ENCODE results near the gene TRPM4.
"Not testable (repeated sequence)": the region's sequence is repeated elsewhere in the genome, so short reads cannot be mapped to it uniquely, and the experiment has no call there.

The TRPM4 gene

DNA sequence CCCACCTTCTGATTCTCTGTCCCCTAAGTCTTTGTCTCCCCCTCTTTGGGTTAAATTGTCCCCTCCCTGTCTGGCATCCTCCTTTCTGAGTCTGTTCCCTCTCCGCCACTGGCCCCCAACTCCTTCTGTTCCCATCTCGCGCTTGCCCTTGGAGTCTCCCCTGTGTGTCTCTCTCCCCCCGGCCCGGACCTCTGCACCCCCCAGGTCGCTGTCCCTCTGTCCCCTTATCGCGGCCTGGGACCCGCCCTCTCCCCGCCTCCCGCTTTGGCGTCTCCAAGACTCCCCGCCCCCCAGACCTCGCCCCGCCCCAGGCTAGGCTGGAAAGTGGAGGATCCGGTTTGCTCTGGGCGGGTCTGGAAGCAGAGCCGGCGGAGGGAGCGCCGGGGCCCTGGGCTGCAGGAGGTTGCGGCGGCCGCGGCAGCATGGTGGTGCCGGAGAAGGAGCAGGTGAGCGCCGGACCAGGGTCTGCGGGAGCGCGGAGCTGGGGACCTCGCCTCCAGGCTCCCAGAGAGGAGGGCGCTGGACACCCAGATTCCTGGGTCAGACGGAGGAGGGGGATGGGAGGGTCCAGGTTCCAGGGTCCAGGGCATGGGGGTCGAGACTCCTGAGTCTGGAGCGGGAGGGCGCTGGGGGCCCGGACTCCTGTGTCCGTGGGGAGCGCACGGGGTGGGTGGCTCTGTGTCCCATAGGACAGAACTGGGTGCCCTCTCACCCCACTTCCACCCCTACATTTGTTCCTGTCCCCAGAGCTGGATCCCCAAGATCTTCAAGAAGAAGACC lies at the start of gene TRPM4:
TSS of gene TRPM4 (plus strand) at position 348 of the 780 bp plus-strand sequence. CDS start at position 423, 75 bp downstream.
- DNase-seq: peak; percentile 51

DNA sequence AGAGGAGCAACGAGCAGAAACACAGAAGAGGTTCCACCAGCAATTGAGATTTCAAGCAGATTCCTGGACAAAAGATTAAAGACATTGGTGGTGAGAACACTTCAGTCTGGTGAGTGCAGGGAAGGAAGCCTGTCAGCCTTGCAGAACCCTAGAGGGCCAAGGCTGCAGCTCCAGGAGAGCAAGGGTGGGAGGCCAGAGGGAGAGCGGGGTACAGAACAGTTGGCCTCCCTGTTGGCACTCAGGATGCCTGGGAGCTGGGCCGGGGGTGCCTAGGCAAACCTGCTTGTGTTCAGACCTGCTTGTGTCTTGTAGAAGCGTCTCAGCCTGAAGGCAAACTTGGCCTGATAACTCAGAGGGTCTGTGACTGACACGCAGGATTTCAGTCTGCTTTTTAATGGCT lies 48.5 kb upstream of the TRPM4 start:
- no peak for DNase-seq

DNA sequence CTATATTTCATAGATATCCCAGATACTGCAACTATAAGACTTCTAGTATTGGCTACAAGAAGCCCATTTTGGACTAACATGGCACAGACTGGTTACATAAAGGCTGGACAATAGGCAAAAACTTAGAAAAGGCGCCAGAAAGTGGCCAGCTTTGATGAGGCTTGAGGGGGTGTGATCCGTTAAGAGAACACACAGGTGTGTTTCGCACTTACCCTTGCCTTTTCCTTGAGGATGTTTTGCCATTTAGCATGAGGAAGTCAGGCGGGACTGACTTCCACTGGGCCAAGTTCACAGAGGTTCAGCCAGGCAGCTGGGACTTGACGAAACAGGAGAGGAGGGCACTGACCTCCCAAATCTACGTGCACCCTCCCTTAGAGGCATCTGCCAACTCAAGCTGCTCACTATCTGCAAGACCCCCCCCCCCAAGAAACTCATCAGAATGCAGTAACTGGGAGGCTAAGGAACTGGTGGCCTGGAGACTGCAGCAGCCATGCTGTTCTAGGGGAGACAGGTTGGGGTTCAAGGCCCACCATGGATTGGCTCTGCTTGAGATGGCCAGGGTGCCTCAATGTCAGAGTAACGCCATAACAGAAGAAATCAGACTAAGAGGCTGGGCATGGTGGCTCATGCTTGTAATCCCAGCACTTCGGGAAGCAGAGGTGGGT lies 47.9 kb upstream of the TRPM4 start:
- DNase-seq: no peak

DNA sequence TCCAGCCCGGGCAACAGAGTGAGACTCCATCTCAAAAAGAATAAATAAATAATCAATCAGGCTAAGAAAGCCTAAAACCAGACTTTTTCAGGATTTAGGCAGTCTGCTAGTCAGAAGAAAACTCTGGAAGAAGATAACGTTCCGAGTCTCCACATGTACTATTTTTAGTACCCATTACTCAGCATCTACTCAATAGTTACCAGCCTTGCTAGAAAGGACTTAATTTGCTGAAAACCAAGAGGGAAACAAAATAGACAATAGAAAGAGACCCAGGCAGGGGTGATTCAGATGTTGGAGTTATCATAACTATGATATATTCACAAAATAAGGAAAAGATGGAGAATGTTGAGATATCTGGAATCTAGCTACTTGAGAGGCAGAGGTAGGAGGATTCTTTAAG lies 47.0 kb upstream of the TRPM4 start:
- DNase-seq: no peak

DNA sequence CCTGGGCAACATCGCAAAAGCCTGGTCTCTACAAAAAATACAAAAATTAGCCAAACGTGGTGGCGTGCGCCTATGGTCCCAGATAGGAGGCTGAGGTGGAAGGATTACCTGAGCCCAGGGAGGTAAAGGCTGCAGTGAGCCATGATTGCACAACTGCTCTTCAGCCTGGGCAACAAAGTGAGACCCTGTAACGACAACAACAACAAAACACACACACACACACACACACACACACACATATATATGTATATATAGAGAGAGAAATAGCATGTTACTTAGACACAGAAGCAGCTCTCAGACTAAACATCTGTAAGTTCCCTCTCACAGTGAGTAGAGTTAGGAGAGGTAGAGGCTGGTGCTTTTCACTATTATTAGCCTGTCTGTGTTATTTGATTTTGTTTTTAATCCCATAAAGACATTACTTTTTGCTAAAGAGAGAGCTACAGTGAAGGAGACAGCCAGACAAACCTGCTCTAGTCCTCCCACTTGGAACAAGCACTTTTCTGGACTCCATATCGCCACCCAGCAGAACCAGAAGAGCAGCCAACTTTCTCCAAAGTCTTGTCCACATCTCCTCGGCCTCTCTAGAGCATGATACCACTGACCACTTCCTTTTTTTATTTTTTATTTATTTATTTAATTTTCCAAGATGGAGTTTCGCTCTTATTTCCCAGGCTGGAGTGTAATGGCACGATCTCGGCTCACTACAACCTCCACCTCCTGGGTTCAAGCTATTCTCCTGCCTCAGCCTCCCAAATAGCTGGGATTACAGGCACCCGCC lies 46.2 kb upstream of the TRPM4 start:
- DNase-seq: no peak

DNA sequence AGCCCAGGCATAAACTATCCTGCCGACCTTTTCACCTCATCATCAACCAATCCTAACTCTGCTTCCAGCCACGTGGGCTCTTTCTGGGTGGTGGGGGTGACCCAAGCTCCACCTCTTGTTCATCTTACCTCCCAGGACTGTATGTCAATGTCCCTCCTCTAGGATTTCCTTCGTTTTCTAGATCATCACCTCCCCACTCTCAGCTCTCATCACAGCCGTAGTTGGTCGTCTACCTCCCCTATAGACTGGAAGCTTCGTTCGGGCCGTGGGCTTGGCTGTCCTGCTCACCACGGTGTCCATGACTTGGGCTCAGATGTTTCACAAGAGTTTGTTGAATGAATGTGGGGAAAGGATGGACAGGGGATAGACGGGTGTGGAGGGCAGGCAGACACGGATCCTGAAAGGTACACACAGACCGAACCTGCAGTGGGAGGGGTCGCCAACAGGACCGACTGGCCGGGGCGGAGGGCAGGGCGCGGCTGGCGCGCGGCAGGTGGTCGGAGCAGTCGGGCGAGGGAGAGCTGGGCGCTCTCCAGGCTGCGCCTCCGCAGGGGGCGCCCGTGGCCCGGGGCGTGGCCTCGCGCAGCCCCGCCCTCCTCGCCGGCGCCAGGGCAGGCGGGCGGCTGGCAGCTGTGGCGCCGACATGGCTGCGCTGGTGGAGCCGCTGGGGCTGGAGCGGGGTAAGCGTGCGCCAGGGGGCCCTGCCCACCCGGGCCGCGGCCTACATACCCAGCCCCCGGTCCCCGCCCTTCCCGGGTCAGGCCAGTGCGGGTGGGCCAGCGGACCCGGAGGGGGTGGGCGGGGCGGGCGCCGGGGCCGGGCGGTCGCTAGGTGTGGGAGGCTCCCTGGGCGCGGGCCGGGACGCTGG lies 43.6 kb upstream of the TRPM4 start, which contains the start of gene LIN7B:
TSS of gene LIN7B (plus strand) at position 609 of the 868 bp plus-strand sequence. CDS start at position 644, 35 bp downstream.
- peak; percentile 80 for DNase-seq

DNA sequence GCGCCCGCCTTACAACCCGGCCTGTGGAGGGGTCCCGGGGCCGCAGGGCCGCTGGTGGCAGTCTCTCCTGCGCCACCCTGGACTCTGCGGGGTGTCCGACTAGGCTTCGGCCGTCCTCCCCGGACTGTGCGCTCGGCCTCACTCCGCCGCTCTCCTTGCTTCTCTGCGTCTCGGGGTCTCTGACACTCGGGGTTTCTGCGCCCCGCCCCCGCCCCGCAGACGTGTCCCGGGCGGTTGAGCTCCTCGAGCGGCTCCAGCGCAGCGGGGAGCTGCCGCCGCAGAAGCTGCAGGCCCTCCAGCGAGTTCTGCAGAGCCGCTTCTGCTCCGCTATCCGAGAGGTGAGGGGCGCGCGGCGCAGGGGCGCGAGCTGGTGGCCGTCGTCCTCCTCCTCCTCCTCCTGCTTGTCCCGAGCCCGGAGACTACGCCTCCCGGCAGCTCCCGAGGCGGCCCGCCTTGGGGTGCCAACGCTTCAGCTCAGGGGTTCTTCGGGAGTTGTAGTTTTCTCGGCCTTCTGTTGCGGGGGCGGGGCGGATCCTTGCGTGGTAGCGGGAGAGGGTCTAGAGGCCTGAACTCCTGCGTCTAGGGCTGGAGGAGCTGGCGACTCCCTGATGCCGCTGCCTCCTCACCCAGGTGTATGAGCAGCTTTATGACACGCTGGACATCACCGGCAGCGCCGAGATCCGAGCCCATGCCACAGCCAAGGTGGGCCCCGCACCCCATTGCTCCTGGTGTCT lies 42.8 kb upstream of the TRPM4 start:
- peak; percentile 71 for DNase-seq

DNA sequence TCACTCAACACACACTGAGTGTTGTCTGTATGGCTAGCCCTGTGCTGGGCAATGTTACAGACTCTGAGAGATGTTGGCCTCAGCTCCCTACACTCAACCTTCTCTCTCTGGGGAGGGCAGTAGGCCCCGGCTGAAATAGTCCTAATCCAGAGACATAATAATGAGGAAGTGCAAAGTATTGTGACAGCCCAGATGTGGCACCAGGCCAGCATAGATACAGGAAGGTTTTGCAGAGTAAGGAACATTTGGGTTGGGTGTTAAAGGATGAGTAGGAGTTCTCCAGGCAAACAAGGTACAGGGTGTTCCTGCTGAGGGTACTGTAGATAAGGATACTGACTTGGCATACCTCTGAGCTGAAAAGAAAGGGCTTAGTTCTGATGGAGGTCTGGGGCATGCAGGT lies 41.0 kb upstream of the TRPM4 start:
- DNase-seq: no peak

DNA sequence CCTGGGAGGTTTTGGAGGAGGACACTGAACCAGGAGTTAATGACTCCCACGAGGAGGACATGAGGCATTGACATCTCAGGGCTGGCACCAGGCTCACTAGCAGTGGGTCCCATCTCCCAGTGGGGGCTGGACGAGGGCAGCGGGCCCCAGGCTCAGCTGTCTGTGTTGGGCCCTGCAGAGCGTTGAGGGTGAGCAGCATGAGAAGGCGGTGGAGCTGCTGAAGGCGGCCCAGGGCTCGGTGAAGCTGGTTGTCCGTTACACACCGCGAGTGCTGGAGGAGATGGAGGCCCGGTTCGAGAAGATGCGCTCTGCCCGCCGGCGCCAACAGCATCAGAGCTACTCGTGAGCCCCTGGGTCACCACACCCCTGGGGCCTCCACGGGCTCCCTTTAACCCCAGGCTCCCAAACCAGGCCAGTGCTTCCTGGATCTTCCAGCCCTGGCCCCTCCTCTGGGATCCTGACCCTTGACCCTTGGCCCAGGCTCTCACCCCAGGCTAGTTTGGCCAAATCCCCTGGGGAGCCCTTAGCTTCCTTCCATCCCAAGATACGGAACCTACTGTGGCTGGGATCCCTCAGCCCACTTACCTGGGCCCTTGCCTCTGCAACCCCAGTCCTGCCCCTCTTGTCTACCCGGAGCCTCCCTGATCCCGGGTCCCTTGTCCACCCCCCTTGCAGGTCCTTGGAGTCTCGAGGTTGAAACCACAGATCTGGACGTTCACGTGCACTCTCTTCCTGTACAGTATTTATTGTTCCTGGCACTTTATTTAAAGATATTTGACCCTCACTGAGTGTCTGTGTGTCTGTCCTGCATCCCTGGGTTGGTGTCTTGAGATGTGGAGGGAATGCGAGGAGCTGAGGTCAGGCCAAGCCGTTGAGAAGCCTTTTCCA lies 39.7 kb upstream of the TRPM4 start:
- DNase-seq: no peak

DNA sequence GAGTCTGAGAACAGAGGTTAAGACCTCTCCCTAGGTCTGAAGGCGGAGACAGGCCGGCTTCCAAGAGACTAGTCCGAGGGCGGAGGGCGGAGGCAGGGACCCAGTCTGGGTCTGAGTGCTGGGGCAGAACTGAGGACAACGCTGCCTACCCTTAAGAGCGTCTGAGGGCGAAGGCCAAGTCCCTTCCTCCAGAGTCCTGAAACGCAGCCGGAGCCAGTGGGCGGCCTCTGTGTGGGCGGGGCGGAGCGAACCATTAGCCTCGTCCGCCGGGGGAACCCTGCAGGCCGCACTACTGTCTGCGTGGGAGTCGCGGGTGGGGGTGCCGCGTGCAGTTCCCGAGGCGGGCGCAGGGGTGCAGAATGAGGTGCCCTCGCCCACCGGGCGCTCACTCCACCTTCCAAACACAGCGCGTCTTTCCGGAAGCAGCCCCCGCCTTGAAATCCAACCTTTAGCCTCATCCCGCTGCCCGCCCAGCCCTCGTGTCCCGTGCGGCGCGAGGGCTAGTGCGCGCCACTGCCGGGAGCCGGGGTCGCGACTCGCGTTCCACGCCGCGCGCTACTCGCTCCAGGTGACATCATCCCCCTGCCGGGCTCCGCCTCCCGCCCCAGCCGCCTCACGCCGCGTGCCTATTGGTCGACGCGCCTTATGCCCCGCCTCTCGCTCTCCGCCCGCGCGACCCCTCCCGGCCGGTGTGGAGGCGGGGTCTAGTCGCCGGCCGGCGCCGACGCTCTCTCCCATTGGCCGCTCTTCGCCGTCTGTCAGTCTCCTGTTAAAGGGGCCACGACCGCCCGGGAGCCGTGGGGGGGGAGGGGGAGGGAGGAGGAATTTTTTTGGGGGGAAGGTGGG lies 38.8 kb upstream of the TRPM4 start, which contains the start of gene C19orf73:
TSS of gene C19orf73 (minus strand) at position 579 of the 846 bp plus-strand sequence. CDS start at position 458, 121 bp downstream.
- peak; percentile 98 for DNase-seq

DNA sequence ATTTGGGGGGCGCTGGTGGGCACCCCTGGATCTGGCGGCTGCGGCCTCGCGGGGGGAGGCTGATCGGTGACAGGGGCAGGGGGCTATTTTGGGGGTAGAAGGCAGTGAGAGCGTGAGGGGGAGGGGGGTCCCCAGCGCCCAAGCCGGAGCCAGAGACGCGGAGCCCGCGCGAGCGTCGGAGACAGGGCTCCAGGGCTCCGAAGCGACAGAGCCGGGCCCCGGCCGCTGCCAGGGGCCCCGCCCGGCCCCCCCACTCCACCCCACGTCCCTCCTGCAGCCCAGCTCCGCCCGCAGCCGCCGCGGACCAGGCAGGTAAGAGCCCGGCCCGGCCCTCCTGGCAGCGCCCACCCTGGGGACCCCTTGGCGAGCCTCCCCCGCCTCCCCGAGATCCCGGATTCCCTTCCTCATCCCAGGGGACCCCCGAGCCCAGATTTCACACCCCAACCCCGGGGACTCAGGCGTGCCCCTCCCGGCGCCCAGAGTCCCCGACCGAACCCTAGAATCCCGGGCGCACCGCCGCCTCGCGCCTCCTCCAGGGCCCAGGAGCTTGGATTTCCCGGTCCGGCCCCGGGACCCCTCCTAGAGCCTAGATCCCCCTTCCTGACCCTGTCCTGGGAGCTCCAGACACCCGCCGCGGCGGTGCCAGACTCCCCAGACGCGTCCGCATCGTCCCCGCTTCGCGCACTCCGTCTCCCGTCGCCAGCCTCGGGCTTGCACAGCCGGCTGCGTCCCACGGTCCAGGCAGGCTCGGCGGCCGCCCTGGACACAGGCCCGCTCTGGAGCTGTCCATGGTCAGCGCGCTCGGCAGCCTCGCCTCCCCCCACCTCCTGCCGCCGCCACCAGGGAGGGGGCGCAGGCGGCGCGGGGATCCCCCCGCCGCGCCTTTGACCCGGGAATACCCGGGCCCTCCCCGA lies 37.9 kb upstream of the TRPM4 start, which contains the start of gene PPFIA3:
TSS of gene PPFIA3 (plus strand) at position 134 of the 914 bp plus-strand sequence. CDS start 8,330 bp downstream, outside the sequence.
- DNase-seq: peak; percentile 26

DNA sequence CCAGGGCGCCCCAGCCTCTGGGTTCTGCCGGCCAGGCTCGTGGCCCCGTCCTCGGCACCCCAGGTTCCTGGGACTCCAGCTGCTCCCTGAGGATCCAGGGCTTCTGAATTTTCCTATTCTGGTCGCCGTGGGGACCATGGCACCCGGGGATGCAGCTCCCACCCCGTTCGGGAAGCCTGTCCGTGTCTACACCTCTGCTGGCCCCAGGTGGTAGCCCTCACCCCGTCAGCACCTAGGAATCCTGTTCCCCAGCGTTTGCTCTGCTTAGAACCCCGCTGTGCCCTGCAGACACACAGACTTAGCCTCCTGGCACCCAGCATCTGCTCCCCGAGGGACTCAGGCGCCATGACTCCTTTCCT lies 37.3 kb upstream of the TRPM4 start:
- no peak for DNase-seq

DNA sequence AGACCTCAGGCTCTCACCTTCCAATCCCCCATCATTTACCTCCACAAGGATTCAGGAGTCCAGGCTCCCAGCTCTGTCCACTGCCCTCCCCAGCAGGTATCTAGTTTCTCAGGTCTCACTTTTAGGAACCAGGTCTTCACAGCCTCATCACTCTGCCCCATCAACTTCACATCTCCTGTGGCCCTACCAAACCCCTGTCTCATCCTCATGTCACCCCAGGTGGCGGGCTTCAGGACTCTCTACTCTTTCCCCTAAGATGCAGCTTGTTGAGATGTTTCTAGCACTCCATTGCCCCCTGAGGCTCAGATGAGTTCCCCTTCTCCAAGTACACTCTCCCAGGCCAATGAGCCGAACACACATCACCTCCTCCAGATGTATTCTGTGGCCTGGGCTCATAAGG lies 36.7 kb upstream of the TRPM4 start:
- DNase-seq: no peak

DNA sequence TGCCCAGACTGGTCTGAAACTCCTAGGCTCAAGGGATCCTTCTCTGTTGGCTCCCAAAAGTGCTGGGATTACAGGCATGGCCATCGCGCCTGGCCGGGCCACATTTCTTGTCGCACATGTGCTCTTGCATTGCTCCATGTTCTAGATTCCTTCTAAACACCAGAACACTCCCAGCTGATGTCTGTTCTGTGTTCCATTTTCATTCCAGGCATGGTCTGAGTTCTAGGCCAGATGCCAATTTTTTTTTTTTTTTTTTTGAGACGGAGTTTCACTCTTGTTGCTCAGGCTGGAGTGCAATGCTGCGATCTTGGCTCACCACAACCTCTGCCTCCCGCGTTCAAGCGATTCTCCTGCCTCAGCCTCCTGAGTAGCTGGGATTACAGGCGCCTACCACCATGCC lies 35.8 kb upstream of the TRPM4 start:
- DNase-seq: not testable (repeated sequence)

DNA sequence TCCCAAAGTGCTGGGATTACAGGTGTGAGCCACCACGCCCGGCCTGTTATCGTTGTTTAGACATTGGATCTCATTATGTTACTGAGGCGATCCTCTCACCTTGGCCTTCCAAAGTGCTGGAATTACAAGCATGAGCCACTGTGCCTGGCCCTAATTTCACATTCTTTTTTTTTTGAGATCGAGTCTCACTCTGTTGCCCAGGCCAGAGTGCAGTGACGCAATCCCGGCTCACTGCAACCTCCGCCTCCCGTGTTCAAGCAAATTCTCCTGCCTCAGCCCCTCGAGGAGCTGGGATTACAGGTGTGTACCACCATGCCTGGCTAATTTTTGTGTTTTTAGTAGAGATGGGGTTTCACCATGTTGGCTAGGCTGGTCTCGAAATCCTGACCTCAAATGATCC lies 34.3 kb upstream of the TRPM4 start:
- not testable (repeated sequence) for DNase-seq

DNA sequence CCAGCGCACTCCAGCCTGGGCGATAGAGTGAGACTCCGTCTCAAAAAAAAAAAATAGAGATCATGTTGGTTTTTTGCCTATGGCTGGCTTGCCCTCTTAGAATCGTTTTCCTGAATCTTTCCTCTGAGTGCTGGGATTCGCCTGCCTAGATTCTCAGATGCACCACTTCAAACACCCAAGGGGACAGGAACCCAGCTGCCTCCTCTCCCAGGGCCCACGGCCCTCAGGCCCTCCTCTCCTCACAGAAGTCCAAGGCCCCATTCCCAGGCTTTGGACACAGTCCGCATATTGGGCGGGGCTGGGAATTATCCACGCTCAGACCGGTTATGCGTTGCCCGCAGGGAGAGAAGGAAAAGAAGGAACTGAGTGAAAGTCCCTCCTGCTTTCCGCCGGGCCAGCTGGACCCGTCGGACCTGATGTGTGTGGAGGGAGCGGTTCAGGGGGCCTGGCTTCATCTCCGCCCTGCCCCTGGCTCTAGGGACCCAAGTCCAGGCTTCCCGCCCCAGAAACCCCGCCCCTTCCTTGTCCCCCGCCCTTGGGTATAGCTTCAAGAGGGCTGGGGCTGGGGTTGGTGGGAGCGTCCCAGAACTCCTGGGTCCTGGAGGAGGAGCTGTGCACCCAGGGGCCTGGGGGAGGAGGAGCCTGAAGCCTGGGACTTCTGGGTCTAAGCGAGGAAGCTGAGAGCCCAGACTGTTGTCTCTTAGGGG lies 32.4 kb upstream of the TRPM4 start:
- no peak for DNase-seq

DNA sequence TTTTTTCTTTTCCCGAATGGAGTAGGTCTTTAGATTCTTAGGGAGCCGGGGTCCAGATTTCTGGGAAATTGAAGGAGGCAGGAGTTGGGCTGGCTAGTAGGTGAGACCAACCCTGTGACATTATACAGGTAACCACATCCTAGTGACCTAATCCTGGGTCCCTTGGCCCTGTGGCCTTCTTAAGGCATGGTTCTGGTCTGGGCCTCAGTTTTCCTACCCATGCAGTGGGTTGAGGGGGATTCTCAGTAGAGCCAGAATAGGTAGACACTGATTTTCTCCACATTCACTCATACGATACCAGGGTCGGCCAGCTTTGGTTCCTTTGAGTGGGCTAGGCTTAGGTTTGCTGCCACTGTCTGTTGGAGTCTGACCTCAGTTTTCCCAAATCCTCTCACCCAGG lies 31.0 kb upstream of the TRPM4 start:
- no peak for DNase-seq

DNA sequence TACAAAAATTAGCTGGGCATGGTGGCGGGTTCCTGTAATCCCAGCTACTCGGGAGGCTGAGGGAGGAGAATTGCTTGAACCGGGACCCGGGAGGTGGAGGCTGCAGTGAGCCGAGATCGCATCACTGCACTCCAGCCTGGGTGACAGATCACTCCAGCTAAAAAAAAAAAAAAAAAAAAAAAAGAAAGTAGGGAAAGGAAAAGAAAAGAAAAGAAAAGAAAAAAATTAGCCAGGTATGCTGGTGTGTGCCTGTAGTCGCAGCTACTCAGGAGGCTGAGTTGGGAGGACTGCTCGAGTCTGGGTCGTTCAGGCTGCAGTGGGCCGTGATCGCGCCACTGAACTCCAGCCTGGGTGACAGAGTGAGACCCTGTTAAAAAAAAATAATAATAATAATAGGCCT lies 30.4 kb upstream of the TRPM4 start:
- DNase-seq: not testable (repeated sequence)
